GM06990 (cell line): ENCODE measurements around the gene REG4.

Experiments
- DNase-seq: peaks from one replicate; pipeline ENCODE4 v3.0.0-alpha.2; 2011; ENCODE audit not compliant: insufficient read length; ENCODE audit errors: extremely low read depth
- H3K27me3 ChIP-seq: replicated peaks from 2 replicates; pipeline ENCODE4 v1.6.0; 2011; ENCODE audit warnings: low read length; ENCODE audit not compliant: control insufficient read depth, insufficient read depth
- H3K36me3 ChIP-seq: 2 replicates; pipeline ENCODE4 v1.5.1; 2011; ENCODE audit warnings: low read length; ENCODE audit not compliant: control insufficient read depth, insufficient read depth
- H3K4me3 ChIP-seq: replicated peaks from 2 replicates; pipeline ENCODE4 v1.5.1; 2011; ENCODE audit warnings: low read depth, mild to moderate bottlenecking, control low read depth, low read length
- TF ChIP-seq, protein P1 (sequence below): IDR thresholded peaks from 2 replicates; pipeline ENCODE4 v1.5.1; 2011; ENCODE audit warnings: low read length, control low read depth, mild to moderate bottlenecking, inconsistent platforms; ENCODE audit not compliant: insufficient read depth, poor library complexity, severe bottlenecking

Gene REG4

DNA sequence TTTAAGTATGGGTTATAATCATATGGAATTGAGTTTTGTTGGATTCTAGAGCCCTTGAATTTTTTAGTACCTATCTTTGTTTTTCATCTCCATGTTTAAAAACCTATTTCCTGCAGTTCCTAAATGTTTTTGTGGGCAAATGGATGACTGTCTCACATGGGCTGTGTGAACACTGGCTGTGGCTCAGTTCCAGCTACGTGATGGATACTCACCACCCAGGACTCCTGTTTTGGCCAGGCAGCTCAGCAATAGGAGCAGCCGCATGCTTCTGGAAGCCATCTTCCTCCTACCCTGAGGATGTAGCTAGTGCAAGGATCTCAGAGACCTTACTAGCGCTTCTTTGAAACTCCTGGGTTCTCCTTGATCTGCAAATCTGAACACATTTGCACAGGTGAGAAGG is 2.8 kb downstream of the REG4 start:
- no peak for DNase-seq
- TF ChIP-seq, protein P1, sequence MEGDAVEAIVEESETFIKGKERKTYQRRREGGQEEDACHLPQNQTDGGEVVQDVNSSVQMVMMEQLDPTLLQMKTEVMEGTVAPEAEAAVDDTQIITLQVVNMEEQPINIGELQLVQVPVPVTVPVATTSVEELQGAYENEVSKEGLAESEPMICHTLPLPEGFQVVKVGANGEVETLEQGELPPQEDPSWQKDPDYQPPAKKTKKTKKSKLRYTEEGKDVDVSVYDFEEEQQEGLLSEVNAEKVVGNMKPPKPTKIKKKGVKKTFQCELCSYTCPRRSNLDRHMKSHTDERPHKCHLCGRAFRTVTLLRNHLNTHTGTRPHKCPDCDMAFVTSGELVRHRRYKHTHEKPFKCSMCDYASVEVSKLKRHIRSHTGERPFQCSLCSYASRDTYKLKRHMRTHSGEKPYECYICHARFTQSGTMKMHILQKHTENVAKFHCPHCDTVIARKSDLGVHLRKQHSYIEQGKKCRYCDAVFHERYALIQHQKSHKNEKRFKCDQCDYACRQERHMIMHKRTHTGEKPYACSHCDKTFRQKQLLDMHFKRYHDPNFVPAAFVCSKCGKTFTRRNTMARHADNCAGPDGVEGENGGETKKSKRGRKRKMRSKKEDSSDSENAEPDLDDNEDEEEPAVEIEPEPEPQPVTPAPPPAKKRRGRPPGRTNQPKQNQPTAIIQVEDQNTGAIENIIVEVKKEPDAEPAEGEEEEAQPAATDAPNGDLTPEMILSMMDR: no peak
- 0 out of 2 replicates have a peak, but pooled peaks cover 1% of the 10 kb centered on the region for H3K27me3 ChIP-seq
- H3K36me3 ChIP-seq: no peaks in the 10 kb centered on the region
- no peak overlapping the region for H3K4me3 ChIP-seq

DNA sequence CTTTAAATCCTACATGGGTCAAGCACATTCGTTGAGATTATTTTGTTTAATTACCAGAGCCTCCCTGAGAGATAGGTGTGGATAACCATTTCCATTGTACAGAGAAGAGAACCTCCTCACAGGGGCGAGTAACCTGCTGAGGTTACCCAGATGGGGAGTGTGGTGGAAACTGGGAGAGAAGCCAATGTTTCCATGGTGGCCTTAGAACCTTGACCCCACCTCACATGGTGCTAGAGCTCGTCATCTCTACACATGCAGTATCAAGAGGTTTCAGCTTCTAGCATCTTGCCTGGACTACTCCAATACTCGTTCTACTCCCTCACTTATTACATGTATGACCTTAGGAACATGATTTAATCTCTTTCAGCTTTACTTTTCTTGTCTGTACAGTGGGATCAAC is 4.8 kb downstream of the REG4 start:
- no peak overlapping the region for H3K4me3 ChIP-seq
- no peak for DNase-seq
- H3K36me3 ChIP-seq: no peaks in the 10 kb centered on the region
- H3K27me3 ChIP-seq: 0 out of 2 replicates have a peak, but pooled peaks cover 1% of the 10 kb centered on the region
- TF ChIP-seq, protein P1: no peak

DNA sequence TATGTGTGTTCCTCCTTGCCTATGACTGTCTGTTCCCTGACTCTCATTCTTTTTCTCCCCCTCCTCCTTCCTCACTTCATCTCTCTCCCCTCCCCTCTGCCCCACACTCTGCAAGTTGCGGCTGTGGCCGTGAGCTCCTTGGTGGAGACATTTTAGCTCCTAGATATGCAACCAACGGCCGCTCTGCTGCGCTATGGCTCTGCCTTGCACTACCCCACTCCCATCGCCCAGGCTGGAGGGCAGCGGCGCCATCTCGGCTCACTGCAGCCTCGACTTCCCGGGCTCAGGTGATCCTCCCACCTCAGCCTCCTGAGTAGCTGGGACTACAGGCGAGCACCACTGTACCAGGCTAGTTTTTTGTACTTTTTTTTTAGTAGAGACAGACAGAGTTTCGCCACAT is 5.5 kb downstream of the REG4 start:
- DNase-seq: no peak
- Histone ChIP-seq H3K36me3 (no peaks in the 10 kb centered on the region), H3K27me3 (0 out of 2 replicates have a peak, but pooled peaks cover 1% of the 10 kb centered on the region), H3K4me3 (no peak overlapping the region)
- TF ChIP-seq, protein P1: no peak

DNA sequence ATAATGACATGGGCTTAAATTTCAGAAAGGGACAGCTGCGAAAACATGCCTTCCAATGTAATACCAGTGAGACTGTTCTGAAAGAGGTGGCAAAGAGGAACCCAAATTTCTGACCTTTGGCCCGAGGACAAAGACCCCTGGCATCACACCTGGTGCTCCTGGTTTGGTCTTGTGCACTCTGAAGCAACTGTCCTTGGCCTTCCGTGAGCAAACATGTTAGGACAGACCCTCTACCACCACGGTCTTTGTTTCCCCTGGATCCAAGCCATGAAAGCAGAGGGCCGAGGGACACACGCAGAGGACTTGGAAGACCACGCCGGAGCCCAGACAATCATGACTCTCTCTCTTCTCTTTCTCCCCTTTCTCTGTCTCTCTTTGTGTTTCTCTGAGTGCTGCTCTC is 6.0 kb downstream of the REG4 start:
- Histone ChIP-seq H3K4me3 (no peak overlapping the region), H3K27me3 (0 out of 2 replicates have a peak, but pooled peaks cover 1% of the 10 kb centered on the region), H3K36me3 (no peaks in the 10 kb centered on the region)
- no peak for DNase-seq
- TF ChIP-seq, protein P1: no peak

DNA sequence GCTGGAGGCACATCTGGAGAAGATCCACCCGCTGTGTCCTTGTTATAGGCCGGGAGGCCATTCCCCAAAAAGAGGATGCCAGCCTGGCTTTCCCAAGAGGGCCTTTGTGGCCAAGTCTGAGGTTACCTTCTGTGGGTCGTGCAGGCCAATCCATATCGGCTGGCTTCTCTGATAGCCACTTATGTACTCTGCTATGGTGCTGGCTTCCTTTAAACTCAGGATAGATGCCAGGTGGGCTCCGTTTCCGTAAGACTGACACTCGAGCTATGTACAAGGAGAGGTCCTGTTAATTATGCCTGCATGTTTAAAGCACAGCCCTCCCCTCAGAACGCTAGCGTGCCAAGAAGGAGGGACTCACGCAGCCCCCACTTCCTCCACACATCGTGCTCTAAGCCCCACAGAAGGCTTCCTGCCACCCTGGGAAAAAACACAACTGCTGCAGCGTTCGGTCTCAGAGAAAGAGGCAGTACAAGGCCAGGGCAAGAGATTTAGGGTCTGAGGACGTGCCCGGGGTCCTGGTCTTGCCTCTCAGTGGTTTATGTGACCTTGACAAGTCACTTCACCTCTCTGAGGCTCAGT is 11.6 kb downstream of the REG4 start:
- TF ChIP-seq, protein P1: no peak
- peaks cover 1% of the 10 kb centered on the region; the same call in 1 of the 2 replicates for H3K27me3 ChIP-seq
- no peaks in the 10 kb centered on the region for H3K36me3 ChIP-seq
- no peak overlapping the region for H3K4me3 ChIP-seq
- DNase-seq: no peak

DNA sequence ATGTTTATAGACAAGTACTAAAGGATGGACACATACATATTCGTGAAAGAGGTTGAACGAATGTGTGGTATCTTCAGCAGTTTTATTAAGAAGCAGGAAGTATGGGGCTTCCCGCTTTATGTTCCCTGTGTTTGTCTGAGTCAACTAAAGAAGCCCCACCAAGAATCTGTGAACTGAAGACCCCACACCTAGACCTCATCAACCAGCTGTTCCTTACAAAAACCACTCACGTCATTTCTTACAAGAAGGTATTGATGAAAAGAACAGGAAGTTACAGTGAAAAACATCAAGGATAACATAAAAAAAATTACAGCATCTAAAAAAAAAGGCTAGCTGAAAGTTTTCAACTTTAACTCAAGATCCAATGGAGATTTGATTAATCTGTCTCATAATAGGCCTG is 12.3 kb downstream of the REG4 start:
- no peak for DNase-seq
- Histone ChIP-seq H3K36me3 (no peaks in the 10 kb centered on the region), H3K27me3 (peaks cover 1% of the 10 kb centered on the region; the same call in 1 of the 2 replicates), H3K4me3 (no peak overlapping the region)
- TF ChIP-seq, protein P1: no peak
